ENCODE measurements around the gene KCNJ6.

The KCNJ6 gene

DNA sequence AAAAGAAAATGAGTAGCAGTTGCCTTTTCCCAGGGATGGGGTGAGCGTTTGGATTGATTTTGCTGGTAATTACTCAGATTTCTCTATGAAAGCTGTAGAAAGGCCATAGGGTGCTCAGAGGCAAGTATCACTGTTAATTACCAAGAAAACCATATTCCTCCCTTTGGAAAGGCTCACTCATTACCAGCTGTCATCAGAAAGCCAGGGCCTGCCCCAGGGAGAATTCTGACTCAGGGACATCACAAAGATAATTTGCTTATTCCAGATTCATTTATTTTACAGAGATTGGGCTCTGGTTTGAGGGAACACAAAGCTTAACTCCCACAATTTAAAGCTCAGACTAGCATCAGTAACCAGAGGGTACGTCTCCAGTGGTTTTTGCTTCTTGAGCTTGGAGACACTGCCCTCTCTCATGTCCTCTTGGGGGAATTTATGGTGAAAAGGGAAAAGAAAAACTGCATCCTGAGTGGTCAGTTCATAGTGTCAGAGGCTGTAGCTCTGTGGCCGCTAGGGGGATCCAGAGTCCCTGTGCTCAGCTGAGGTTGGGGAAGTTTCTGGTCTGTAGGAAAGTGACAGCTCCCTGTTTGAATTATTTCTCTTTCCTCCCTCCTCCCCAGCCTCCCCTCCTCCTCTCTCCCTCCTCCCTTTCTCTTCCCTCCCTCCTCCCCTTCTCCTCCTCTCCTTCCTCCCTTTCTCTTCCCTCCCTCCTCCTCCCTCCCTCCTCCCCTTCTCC, 204.3 kb downstream of the KCNJ6 start:
- DNase-seq (ENCODE audit: insufficient read length, low spot score), result peak; percentile 37
- TF ChIP-seq POLR2AphosphoS5 (IDR thresholded peaks at IDR 0.05; ENCODE audit: low read depth, low read length), result no peak
- TF ChIP-seq SPI1 (IDR thresholded peaks at IDR 0.05; ENCODE audit: low read depth, low read length), result no peak
- TF ChIP-seq POLR2A (IDR thresholded peaks at IDR 0.05; ENCODE audit: low read depth, low read length), result no peak
- TF ChIP-seq TAF1 (IDR thresholded peaks at IDR 0.05; ENCODE audit: low read depth, low read length), result no peak
- no peak for TF ChIP-seq PAX5 (IDR thresholded peaks at IDR 0.05; ENCODE audit: insufficient read depth, low read length, severe bottlenecking)
- no peak for TF ChIP-seq POU2F2 (IDR thresholded peaks at IDR 0.05; ENCODE audit: low read depth, low read length)
- peak; percentile 33 for FAIRE-seq

DNA sequence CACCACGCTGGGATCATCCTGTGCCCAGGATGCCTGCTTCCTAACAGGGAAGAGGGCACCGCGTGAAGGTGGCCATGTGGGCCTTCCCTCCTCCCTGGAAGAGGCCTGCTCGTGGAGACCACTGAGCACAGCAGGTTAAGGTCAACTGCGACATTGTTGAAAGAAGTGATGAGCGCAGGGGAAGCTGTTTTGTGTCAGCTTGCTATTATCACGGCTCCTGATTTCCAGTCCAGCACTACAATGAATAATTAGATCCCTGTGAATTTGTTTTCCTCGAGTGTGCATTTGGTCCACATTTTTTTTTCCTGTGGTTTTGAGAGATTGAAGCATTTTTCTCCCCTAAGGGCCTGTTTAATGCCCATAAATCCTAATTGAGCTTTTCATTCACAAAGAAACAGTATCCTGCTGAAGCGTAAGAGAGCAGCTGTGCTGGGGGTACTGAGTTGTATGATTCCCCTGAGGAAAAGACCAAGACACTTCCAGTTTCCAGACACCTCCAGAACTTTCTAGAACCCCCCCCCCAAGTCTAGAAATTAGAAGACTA, 204.9 kb downstream of the KCNJ6 start:
- no peak for DNase-seq (ENCODE audit: insufficient read length, low spot score)
- no peak for TF ChIP-seq POU2F2 (IDR thresholded peaks at IDR 0.05; ENCODE audit: low read depth, low read length)
- TF ChIP-seq POLR2AphosphoS5 (IDR thresholded peaks at IDR 0.05; ENCODE audit: low read depth, low read length), result no peak
- TF ChIP-seq SPI1 (IDR thresholded peaks at IDR 0.05; ENCODE audit: low read depth, low read length), result no peak
- TF ChIP-seq TAF1 (IDR thresholded peaks at IDR 0.05; ENCODE audit: low read depth, low read length), result no peak
- TF ChIP-seq PAX5 (IDR thresholded peaks at IDR 0.05; ENCODE audit: insufficient read depth, low read length, severe bottlenecking), result no peak
- TF ChIP-seq POLR2A (IDR thresholded peaks at IDR 0.05; ENCODE audit: low read depth, low read length), result no peak
- FAIRE-seq, result no peak

- TF ChIP-seq PAX5 (IDR thresholded peaks at IDR 0.05; ENCODE audit: insufficient read depth, low read length, severe bottlenecking) (no peak), TAF1 (IDR thresholded peaks at IDR 0.05; ENCODE audit: low read depth, low read length) (no peak), POU2F2 (IDR thresholded peaks at IDR 0.05; ENCODE audit: low read depth, low read length) (no peak), SPI1 (IDR thresholded peaks at IDR 0.05; ENCODE audit: low read depth, low read length) (no peak), POLR2AphosphoS5 (IDR thresholded peaks at IDR 0.05; ENCODE audit: low read depth, low read length) (no peak), POLR2A (IDR thresholded peaks at IDR 0.05; ENCODE audit: low read depth, low read length) (no peak)
- FAIRE-seq (no peak), DNase-seq (ENCODE audit: insufficient read length, low spot score) (no peak)
Measured at GRCh38 chr21:37710546-37711285, 205.5 kb downstream of the KCNJ6 start.

DNA sequence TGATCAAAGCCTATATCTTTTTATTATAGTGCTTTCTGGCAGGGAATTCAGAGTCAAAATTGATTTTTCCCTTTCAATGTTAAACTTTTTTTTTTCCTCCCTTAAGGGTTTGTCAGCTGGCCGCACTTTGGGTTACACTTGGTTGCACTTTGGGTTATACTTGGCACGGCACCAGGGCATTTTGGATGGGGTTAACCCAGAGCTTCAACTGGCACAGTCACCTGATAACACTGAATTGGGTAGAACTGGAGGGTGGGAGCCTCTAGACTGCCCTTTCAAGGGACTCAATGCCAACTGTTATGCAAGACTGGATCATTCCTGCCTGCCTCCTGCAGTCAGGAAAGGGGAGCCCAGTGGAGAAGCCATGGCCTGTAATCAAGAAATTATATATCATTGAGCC, 211.5 kb downstream of the KCNJ6 start:
- FAIRE-seq (no peak), DNase-seq (ENCODE audit: insufficient read length, low spot score) (no peak)
- no peak for TF ChIP-seq SPI1 (IDR thresholded peaks at IDR 0.05; ENCODE audit: low read depth, low read length)
- no peak for TF ChIP-seq POU2F2 (IDR thresholded peaks at IDR 0.05; ENCODE audit: low read depth, low read length)
- TF ChIP-seq TAF1 (IDR thresholded peaks at IDR 0.05; ENCODE audit: low read depth, low read length), result no peak
- TF ChIP-seq POLR2AphosphoS5 (IDR thresholded peaks at IDR 0.05; ENCODE audit: low read depth, low read length), result no peak
- no peak for TF ChIP-seq POLR2A (IDR thresholded peaks at IDR 0.05; ENCODE audit: low read depth, low read length)
- no peak for TF ChIP-seq PAX5 (IDR thresholded peaks at IDR 0.05; ENCODE audit: insufficient read depth, low read length, severe bottlenecking)

DNA sequence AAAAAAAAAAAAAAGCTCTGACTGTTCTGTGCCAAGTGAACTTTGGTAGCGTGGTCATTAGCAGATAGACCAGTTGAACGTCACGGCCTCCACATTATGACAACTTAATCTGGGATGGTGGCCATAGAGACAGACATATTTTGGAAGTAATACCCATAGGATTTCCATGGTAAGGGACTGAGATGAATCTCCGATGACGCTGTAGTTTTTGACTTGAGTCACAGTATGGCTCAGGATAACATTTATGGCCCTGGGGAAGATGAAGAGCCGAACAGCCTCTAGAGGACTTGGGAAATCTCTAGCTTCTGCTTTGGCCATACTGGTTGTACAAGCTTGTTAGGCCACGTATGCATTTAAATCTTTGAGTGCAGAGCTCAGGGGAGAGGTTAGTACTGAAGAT, 214.0 kb downstream of the KCNJ6 start:
- FAIRE-seq (no peak), DNase-seq (ENCODE audit: insufficient read length, low spot score) (no peak)
- TF ChIP-seq POLR2AphosphoS5 (IDR thresholded peaks at IDR 0.05; ENCODE audit: low read depth, low read length) (no peak), SPI1 (IDR thresholded peaks at IDR 0.05; ENCODE audit: low read depth, low read length) (no peak)

- TF ChIP-seq POU2F2 (IDR thresholded peaks at IDR 0.05; ENCODE audit: low read depth, low read length) (peak; percentile 98), SPI1 (IDR thresholded peaks at IDR 0.05; ENCODE audit: low read depth, low read length) (no peak)
- DNase-seq (ENCODE audit: insufficient read length, low spot score) (peak; percentile 60), FAIRE-seq (peak; percentile 81)
Measured at GRCh38 chr21:37700641-37701202, 215.5 kb downstream of the KCNJ6 start.

DNA sequence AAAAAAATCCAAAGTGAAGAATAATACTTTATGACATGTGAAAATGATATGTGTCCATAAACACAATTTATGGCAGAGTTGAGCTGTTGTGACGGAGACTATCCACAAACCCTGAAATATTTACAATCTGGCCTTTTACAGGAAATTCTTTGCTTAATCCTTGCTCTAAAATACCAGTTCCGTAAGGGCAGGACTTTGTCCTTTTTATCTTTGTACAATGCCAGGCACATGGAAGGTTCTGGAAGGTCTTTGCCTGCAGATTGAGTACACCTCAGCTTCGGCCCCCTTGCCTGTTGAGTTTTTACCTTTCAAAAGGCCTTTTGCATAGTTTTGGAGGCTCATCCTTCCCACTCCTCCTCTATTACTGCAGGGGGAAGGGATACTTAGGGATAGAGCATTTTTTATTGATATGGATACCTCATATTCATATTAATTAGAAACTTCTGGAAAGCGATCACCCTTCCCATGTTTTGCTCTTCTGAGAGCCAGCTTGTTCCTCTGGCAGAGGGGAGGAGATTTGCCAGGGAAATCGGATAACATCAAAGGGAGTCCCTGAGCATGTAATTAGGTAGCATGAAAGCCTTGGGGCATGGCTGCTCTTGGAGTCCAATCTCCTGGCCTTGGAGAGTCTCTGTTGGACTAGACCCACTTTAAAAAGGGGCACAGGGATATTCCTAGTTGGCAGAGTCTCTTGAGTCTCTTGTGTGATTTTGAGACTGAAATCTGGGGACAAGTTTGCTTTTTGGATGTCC, 217.1 kb downstream of the KCNJ6 start:
- FAIRE-seq (no peak), DNase-seq (ENCODE audit: insufficient read length, low spot score) (no peak)
- no peak for TF ChIP-seq POLR2A (IDR thresholded peaks at IDR 0.05; ENCODE audit: low read depth, low read length)
- no peak for TF ChIP-seq PAX5 (IDR thresholded peaks at IDR 0.05; ENCODE audit: insufficient read depth, low read length, severe bottlenecking)
- no peak for TF ChIP-seq SPI1 (IDR thresholded peaks at IDR 0.05; ENCODE audit: low read depth, low read length)
- TF ChIP-seq POU2F2 (IDR thresholded peaks at IDR 0.05; ENCODE audit: low read depth, low read length), result no peak
- TF ChIP-seq TAF1 (IDR thresholded peaks at IDR 0.05; ENCODE audit: low read depth, low read length), result no peak
- TF ChIP-seq POLR2AphosphoS5 (IDR thresholded peaks at IDR 0.05; ENCODE audit: low read depth, low read length), result no peak

DNA sequence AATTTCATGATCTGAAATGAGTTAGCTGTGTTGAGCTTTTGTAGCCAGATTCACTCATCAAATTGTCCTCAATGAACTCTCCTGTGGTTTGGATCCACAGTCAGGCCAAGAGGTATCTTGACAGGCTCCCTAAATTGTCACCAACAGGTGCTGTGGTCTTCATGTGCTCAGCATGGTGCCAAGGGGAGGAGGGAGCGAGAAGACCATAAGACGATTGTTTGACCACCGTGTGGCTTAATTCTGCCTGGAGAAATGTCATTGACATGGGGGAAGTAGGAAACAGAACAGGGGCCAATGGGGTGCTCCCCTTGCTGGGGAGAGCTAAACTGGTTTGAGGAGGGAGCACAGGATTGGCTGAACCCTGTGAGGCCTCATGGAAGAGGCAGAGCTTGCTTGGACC, 219.3 kb downstream of the KCNJ6 start:
- TF ChIP-seq POU2F2 (IDR thresholded peaks at IDR 0.05; ENCODE audit: low read depth, low read length) (no peak), TAF1 (IDR thresholded peaks at IDR 0.05; ENCODE audit: low read depth, low read length) (no peak), SPI1 (IDR thresholded peaks at IDR 0.05; ENCODE audit: low read depth, low read length) (no peak), POLR2A (IDR thresholded peaks at IDR 0.05; ENCODE audit: low read depth, low read length) (no peak), POLR2AphosphoS5 (IDR thresholded peaks at IDR 0.05; ENCODE audit: low read depth, low read length) (no peak), PAX5 (IDR thresholded peaks at IDR 0.05; ENCODE audit: insufficient read depth, low read length, severe bottlenecking) (no peak)
- FAIRE-seq (no peak), DNase-seq (ENCODE audit: insufficient read length, low spot score) (no peak)

DNA sequence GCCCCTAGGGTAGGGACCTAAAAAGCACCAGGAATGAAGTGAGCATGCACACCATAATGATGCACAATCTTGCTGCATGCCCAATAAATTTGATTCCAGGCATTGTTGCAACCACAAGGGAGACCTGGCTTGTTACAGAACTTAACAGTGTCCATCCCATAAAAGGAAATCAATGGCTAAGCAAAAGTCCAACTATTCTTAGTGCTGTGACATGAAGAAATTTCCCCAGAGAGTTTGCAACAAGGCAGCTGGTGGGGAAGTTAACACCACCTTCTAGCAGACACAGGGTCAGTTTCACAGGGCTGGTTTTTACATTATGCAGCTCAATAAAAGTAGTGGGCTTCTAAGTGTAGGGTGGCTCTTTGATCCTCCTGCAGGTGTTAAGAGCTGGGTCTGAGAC, 221.1 kb downstream of the KCNJ6 start:
- no peak for TF ChIP-seq TAF1 (IDR thresholded peaks at IDR 0.05; ENCODE audit: low read depth, low read length)
- FAIRE-seq, result no peak
- no peak for DNase-seq (ENCODE audit: insufficient read length, low spot score)

Measured in GM12891 (cell line).